GM18508 (cell line): ENCODE measurements around the gene ELP4.
"Not testable (repeated sequence)": the region's sequence is repeated elsewhere in the genome, so short reads cannot be mapped to it uniquely, and the experiment has no call there.

Experiments
- ATAC-seq: cut with Tn5 transposase; IDR thresholded peaks from one replicate; pipeline ENCODE4 v1.9.1; 2021; ENCODE audit warnings: moderate number of reproducible peaks; ENCODE audit not compliant: insufficient read depth, unreplicated experiment

The ELP4 gene

DNA sequence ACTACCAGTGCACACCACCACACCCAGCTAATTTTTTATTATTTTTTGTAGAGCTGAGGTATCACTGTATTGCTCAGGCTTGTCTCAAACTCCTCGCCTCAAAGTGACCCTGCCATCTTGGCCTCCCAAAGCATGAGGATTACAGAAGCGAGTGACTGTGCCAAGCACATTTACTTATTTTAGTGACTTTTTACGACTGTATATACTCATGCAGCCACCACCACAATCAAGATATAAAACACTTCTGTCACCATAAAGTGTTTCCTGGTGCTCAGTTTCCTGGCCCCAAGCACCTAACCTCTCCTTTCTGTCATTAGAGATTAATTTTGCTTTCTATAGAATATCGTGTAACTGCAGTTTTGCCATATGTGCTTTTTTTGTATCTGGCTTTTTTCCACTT lies 25.9 kb downstream of the ELP4 start:
- no peak for ATAC-seq

DNA sequence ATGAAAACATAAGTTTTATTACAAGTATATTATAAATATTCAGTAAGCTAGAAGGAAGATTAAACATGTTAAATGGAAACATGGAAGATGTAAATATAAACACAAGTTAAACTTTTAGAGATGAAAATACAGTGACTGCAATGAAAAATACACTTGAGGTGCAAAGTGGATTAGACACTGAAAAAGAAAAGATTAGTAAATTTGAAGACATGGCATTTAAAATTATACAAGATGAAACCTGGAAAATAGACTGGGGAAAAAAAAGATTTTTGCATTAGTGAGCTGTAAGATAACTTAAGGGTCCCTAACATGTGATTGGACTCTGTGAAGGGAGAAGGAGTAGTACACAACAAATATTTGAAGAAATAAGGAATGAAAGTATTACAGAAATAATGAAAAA lies 33.3 kb downstream of the ELP4 start:
- ATAC-seq, result no peak

DNA sequence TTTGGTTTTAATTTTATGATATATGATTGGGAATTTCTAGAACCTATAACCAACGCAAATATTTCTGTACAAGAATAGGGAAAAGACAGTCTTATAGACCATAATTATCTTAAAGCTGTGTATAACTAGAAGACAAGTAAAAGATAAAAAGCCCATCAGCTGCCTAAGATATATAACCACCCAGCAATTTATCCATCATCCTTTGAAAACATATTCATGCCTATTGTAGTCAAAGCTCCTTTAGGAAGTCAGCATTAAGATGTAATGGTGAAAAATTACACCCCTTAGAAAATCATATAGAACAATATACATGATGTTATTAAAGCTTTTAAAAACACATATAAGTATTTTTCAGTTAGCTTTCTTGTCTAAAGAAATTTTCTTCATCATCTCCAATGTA lies 46.4 kb downstream of the ELP4 start:
- ATAC-seq, result no peak

DNA sequence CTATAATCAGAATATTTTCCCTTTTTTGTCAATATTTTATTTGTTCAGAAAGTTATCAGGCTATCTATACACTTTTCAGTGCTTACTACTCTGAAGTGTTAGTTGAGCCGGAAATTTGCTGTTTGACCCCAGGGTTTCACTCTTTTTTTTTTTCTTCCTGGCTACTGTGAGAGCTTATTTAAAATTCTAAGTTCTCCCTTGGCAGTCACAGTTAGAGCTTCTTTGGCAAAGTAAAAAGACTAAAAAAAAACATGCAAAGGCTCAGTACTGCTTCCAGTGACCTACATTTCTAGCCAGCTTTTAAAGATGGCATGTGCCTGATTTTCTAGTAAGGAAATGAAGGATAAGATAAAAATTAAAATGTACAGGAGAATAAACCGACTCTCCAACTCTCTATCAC lies 48.4 kb downstream of the ELP4 start:
- ATAC-seq, result no peak

DNA sequence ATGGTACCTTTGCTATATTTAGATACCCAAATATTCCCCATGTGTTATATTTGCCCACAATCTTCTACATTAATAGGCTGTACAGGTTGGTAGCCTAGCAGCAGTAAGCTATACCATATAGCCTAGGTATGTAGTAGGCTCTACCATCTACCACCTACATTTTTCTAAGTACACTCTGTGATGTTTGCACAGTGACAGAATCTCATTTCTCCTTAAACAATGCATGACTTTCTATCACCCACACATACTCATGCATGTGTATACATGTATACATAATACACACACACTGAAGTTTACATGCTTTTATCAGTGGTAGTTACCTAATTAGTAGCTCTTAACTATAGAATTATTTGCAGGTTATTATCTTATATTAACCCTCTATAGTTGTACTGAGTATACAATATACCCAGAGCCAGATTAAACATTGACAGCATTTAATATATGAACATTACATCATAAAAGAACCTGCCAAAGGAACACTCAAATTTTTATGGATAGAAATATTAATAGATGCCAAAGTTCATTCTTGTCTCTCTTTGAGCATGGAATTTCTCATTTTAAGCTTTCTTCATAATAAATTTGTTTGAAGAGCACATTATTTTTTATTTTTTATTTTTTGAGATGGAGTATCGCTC lies 51.4 kb downstream of the ELP4 start:
- ATAC-seq, result no peak

DNA sequence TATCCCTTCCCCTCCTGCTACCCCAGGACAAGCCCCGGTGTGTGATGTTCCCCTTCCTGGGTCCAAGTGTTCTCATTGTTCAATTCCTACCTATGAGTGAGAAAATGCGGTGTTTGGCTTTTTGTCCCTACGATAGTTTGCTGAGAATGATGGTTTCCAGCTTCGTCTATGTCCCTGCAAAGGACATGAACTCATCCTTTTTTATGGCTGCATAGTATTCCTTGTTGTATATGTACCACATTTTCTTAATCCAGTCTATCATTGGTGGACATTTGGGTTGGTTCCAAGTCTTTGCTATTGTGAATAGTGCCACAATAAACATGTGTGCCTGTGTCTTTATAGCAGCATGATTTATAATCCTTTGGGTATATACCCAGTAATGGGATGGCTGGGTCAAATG lies 55.0 kb downstream of the ELP4 start:
- ATAC-seq, result not testable (repeated sequence)

DNA sequence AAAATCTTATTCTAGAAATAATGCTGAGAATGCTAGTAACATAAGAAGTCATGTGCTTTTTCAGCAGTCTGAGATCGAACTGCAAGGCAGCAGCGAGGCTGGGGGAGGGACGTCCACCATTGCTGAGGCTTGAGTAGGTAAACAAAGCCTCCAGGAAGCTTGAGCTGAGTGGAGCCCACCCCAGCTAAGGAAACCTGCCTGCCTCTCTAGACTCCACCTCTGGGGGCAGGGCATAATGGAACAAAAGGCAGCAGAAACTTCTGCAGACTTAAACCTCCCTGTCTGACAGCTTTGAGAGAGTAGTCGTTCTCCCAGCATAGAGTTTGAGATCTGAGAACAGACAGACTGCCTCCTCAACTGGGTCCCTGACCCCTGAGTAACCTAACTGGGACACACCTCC lies 64.6 kb downstream of the ELP4 start:
- not testable (repeated sequence) for ATAC-seq

DNA sequence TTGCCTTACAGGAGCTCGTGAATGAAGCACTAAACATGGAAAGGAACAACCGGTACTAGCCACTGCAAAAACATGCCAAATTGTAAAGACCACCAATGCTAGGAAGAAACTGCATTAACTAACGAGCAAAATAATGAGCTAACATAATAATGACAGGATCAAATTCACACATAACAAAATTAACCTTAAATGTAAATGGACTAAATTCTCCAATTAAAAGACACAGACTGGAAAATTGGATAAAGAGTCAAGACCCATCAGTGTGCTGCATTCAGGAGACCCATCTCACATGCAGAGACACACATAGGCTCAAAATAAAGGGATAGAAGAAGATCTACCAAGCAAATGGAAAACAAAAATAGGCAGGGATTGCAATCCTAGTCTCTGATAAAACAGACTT lies 66.2 kb downstream of the ELP4 start:
- ATAC-seq, result not testable (repeated sequence)

DNA sequence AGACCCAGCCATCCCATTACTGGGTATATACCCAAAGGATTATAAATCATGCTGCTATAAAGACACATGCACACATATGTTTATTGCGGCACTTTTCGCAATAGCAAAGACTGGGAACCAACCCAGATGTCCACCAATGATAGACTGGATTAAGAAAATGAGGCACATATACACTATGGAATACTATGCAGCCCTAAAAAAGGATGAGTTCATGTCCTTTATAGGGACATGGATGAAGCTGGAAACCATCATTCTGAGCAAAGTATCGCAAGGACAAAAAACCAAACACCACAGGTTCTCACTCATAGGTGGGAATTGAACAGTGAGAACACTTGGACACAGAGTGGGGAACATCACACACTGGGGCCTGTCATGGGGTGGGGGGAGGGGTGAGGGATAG lies 69.8 kb downstream of the ELP4 start:
- not testable (repeated sequence) for ATAC-seq

DNA sequence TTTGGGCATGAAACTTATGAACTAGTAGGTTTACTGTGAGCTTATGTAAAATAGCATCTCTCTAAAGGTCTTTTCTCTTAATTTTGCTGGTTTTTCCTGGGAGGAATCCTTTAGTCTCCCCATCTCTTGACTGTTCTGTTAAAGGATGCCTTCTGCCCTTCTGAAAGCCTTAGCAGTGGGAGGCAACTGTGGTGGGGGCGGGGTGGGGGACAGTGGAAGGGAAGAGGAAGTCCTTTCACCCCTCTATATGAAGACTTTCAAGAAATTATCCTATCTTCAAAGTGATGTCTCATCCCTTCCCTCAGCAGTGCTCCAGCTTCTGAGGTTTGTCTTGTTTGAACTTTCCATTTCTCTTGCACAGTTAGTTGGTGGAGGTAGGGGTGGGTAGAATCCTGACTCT lies 73.1 kb downstream of the ELP4 start:
- no peak for ATAC-seq

DNA sequence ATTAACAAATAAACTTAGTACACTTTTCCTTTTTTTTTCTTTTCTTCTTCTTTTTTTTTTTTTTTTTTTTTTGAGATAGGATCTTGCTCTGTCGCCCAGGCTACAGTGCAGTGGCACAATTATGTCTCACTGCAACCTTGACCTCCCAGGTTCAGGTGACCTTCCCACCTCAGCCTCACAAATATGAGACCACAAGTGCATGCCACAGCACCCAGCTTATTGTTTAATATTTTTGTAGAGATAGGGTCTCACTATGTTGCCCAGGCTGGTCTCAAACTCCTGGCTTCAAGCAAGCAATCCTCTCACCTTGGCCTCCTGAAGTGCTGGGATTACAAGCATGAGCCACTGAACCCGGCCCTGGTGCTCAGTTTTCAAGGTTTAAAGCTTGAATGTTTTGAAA lies 88.9 kb downstream of the ELP4 start:
- ATAC-seq, result no peak

DNA sequence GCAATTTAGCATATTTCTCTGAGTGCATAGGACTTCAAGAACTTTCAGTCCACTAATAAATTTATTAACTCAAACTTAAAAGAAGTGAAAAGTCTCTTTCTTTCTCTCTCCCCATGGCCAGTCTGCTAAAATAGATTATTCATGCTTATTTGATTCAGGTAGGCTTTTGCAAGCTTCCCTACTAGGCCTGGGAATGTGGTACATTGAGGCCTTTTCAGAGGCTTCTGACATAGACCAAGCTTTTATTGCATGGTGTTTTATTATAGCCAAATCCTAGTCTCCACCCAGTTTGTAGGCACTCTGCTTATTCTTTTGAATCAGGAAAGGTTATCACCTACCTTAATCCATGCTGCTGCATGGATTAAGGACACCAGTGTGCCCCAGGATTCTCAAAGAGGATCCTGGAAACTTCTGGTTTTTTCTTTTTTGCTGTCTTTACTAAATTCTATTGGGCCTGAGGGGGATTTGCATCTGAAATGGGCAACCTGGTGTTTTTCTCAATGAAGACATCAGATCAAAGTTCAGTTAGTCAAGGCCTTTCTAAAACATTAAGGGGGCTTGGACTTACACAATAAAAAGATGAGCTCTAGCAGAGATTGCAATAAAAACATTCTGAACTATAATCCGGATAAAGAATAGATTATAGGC lies 92.2 kb downstream of the ELP4 start:
- ATAC-seq, result no peak

DNA sequence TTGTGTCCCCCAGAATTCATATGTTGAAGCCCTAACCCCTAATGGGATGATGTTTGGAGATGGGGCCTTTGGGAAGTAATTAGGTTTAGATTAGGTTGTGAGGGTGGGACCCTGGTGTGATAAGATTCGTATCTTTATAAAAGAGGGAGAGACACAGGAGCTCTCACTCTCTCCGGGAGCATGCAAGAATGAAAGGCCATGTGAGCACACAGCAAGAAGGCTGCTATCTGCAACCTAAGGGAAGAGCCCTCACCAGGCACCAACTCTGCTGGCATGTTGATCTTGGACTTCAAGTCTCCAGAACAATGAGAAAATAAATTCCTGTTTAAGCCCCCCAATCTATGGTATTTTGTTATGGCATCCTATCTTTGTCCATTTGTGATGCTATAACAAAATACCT lies 97.3 kb downstream of the ELP4 start:
- no peak for ATAC-seq

DNA sequence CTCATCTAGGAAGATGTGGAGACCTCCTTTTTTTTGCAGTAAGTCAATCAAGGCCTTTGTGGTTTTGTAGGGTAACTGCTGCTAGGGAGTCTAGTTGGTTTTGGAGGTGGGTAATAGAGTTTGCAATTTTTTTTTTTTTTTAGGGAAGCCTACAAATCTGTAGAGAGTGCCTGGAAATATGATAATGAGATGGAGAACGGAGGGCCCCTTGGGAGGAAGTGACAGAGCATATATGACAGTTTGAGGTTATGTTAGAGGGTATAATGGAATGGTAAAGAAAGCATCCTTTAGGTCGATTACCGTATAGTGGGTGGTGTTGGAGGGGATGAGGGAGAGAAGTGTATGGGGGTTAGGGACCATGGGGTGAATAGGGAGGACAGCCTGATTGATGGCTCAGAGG lies 98.3 kb downstream of the ELP4 start:
- ATAC-seq, result no peak

DNA sequence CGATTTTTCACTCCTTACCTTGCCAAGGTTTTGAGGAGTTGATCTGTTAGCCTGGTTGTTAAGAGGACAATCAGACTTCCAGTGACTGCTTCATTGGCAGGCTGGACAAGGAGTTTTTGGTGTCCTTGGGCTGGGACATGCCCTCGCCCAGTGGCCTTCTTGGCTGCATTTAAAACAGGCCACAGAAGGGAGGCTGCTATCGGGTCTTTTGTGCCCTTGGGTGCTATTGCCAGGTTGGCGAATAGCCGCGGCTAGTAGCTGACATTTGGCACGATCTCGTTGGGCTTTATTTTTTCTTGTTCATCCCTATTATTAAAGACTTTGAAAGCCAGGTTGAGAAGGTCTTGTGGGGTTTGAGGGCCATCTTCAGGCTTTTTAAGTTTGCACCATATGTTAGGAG lies 99.4 kb downstream of the ELP4 start:
- ATAC-seq, result no peak

DNA sequence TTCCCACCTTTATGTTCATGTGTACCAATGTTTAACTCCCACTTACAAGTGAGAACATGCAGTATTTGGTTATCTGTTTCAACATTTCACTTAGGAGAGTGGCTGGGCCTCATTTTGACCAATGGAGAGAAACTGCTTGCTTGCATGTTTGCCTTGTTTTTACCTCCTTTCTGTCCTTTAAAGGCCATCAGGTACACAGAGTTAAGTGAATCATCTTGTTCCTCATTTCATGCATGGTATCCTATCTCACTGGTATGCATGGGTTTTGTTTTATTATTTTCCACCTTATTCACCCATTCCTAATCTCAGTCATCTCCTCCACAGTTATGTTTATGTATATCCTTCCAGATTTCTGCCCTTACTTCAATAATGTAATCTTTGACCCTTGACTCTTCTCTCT lies 101.0 kb downstream of the ELP4 start:
- no peak for ATAC-seq

DNA sequence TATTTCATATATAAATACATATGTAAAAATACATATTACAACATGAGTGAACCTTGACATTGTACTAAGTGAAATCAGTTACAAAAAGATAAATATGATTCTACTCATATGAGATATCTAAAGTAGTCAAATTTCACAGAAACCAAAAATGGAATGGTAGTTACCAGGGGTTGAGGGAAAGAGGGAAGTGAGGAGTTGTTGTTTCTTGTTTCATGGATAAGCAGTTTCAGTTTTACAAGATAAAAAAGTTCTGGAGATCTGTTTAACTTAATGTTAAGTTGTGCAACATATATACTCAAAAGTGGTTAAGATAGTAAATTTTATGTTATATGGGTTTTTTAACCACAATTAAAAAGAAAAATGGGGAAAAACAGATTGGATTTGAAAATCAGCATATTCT lies 107.7 kb downstream of the ELP4 start:
- no peak for ATAC-seq

DNA sequence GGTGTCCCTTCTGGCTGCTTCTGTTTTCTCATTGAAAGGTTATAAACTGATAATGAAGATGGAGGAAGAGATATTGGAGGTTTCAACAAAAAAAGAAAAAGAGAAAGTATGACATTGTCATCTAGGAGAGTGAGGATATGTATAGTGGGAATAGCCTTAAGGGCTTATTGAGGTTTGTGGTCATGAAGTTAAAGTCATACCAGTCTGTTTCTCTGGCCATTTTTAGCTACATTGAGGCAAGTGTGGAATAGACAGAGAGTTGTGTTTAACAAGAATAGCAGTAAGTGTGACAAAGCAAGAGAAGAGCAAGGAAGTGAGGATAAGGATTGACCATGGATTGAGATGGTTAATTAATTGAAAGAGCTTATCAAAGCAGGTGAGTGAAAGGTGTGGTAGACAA lies 110.4 kb downstream of the ELP4 start:
- ATAC-seq, result no peak

DNA sequence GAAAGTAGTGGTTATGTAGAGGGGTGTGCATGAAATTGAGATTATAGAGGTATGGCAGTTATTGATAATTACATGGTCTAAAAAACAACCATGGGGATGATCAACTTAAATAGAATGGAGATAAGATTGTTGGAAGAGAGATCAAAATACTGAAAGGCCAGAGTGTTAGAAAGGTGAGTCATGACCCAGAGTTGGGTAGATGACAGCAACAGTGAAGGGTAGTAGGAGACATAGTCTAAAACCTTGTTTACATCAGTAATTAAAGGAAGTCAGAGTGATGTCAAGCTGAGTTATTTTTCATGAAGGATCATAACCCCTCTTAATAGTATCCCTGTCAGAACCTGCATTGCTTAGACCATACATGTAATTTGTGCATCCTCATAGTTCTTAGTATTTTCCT lies 110.9 kb downstream of the ELP4 start:
- no peak for ATAC-seq

DNA sequence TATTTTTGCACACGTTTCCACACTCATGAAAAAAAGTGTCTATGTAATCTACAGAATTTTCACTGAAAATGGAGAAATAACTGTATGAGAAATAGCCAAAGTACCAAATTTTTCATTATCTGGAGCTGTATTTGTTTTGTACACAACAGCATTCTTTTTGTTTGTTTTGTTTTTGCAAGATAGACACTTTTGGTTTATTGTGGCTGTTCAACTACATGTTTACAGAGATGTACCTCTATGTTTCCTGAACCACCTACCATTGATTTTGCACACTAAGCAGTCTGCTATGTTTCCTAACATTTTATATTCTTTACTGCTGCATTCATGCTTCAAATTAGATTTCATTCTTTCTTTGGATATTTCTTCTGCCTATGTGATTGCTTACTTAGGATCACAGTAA lies 116.3 kb downstream of the ELP4 start:
- no peak for ATAC-seq

DNA sequence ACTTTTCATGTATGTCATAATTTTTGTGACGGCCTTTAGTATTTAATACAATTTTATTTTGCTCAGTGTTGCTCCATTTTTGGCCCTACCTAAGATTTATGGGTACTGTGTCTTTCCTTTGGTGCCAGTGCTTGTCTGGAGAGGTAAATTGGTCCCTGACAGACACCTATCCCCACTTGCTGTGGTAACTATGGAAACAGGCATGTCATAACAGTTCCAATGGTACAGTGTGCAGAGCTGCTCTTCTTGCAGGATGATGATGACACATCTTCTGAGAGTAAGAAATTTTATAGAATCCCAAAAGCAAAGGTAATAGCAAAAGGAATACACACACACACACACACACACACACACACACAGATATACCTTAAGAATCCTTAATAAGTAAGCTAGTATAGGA lies 118.5 kb downstream of the ELP4 start:
- ATAC-seq, result no peak

DNA sequence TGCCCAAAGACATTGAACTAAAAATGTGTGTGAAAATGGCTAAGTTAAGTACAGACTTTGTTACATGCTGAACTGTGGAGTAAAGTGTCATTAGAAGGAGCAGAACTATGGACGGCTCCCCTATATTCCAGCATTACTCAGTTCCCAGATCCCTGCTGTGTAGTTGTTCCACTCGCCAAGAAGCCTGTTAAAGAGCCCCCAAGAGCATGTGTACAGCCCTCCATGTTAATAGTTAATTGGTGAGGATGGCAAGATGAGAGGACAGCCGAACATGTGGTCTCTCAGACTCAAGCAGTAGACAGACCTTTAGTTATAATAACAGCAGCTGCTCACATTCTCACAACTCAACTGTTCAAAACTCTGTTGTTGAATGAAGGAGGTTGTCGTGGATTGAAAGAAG lies 127.4 kb downstream of the ELP4 start:
- ATAC-seq, result no peak

DNA sequence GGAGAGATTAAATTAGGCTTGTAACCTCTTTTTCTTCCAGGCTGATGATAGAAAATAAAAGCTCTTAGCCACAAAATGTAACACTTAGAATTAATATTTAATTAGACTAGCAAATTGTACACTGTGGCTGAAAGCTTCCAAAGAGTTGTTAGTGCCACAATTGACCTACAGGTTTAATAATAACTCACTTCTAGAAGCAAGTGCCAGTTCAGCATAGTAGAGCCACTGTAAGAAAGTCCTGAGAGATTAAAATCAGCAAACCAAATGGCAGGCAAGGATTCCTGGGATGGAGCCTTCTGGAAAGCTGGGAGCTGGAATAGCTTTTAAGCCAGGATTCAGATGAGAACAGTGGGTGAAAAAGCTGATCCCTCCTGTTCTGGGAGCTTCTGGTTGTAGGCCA lies 131.0 kb downstream of the ELP4 start:
- no peak for ATAC-seq
